Ishikawa (cell line): ENCODE results near the gene SCYGR6.

ENCODE experiments used
- CEBPB ChIP-seq: IDR thresholded peaks from 2 replicates; pipeline ENCODE4 v1.6.1; 2012
- CREB1 ChIP-seq: IDR thresholded peaks from 2 replicates; pipeline ENCODE4 v1.6.1; 2012; ENCODE audit warnings: low read depth
- EGR1 ChIP-seq: IDR thresholded peaks from 2 replicates; pipeline ENCODE4 v1.6.1; 2012
- EP300 ChIP-seq: IDR thresholded peaks from 2 replicates; pipeline ENCODE4 v1.6.1; 2012; ENCODE audit warnings: borderline replicate concordance
- MAX ChIP-seq: IDR thresholded peaks from 2 replicates; pipeline ENCODE4 v1.6.1; 2012
- NFIC ChIP-seq: IDR thresholded peaks from 2 replicates; pipeline ENCODE4 v1.6.1; 2012
- RAD21 ChIP-seq: IDR thresholded peaks from 2 replicates; pipeline ENCODE4 v1.6.1; 2012; ENCODE audit warnings: low read depth
- REST ChIP-seq: IDR thresholded peaks from 2 replicates; pipeline ENCODE4 v1.6.1; 2012; ENCODE audit warnings: low read depth, mild to moderate bottlenecking
- TAF1 ChIP-seq: IDR thresholded peaks from 2 replicates; pipeline ENCODE4 v1.6.1; 2012; ENCODE audit warnings: low read depth, mild to moderate bottlenecking
- TCF12 ChIP-seq: IDR thresholded peaks from 2 replicates; pipeline ENCODE4 v1.6.1; 2012; ENCODE audit warnings: low read depth
- USF1 ChIP-seq: IDR thresholded peaks from 2 replicates; pipeline ENCODE4 v1.6.1; 2012
- YY1 ChIP-seq: IDR thresholded peaks from 2 replicates; pipeline ENCODE4 v1.6.1; 2012; ENCODE audit warnings: low read depth

GRCh38 chr2:227684258-227684657 is 40.3 kb downstream of the SCYGR6 start:
- TF ChIP-seq TAF1 (no peak), REST (no peak), USF1 (no peak), RAD21 (no peak), YY1 (no peak), MAX (no peak), EP300 (no peak), CREB1 (no peak), EGR1 (no peak), CEBPB (no peak), TCF12 (no peak), NFIC (no peak)
